ENCODE results near the gene PCSK2. TPM values are rescaled to one million over a fixed set of nuclear protein-coding genes. Genes with fewer than 3 reads are reported as not detected.

Gene PCSK2, protein sequence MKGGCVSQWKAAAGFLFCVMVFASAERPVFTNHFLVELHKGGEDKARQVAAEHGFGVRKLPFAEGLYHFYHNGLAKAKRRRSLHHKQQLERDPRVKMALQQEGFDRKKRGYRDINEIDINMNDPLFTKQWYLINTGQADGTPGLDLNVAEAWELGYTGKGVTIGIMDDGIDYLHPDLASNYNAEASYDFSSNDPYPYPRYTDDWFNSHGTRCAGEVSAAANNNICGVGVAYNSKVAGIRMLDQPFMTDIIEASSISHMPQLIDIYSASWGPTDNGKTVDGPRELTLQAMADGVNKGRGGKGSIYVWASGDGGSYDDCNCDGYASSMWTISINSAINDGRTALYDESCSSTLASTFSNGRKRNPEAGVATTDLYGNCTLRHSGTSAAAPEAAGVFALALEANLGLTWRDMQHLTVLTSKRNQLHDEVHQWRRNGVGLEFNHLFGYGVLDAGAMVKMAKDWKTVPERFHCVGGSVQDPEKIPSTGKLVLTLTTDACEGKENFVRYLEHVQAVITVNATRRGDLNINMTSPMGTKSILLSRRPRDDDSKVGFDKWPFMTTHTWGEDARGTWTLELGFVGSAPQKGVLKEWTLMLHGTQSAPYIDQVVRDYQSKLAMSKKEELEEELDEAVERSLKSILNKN
- total RNA-seq: 0.17 TPM in 1 of 2 replicates, not detected in the other

DNA sequence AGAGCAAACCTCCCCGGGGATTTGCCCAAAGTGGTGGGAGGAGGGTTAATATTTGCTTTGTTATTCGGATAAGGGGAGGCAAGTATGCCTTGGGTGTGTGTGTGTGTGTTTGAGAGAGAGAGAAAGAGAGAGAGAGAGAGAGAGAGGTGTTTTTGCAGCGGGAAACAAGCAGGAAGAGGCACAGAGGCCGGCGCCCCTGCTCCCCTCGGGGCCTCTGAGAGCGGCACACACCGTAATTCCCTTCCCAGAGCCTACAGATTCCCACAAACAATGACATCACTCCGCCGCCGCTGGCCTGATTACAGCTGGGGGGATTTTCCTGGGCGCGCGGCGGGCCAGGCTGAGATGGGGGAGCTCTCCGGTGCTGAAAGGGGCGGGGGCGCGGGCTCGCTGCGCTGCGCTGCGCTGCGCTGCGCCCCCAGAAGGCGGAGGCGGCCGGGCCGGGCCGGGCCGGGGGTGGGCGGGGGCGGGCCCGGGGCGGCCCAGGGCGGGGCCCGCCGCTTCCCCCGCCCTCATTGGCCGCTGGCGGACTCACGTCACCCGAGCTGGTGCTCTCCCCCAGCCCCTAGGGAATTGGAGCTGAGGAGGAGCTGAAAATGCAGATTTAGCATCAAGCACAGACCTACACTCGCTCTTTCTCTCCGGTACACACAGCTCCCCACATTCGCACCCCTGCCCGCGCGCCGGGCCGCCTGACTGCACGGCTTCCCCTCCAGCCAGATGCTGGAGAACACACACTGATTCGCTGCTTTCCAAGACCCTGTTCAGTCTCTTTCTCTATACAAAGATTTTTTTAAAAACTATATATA is at the start of gene PCSK2:
Gene PCSK2 (plus strand): TSS at position 631 of the 809 bp plus-strand sequence. CDS start 266 bp downstream, outside the sequence.

DNA sequence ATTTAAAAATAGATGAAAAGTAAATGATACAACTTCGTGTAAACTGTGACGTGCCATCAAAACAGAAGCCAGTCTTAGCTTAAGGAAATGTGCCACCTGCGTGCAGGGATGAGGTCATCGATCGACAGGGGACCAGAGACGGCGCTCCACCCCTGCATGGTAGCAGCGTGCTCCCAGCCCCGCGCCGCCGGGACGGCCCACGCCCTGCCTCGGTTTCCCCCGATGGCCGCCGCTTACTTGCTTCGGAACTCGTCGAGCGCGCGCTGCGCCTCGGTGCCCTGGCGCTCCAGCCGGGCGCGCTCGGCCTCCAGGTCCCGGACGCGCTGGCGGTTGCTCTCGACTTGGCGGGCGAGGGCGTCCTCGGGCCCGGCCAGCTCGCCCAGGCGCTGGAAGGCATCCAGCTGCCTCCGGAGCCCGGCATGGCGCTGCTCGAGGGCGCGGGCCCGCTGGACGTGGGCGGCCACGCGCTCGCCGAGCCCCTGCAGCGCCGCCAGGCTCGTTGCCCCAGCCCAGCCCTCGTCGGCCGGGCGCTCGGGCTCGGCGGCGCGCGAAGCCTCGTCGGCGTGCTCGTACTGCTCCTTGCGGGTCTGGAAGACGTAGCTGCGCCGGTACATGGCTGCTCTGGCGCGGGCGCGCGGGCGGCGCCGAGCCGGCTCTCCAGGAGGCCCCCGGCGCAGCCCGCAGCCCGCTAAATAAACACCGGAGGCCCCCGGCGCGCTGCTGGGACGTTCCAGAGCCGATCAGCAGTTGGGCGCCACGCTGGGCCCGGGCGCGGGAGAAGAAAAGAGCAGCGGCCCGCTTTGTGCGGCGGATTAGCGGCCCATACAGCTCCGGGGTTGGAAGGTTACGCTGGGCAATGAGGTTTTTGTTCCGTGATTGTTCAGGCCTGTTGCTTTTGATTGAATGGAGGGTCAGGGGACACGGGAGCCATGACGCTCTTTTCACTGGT is 304.1 kb downstream of the PCSK2 start, which contains the start of gene BFSP1:
Gene BFSP1 (minus strand): TSS at position 664 of the 949 bp plus-strand sequence. CDS start 50 bp downstream, at position 614.

Measured in smooth muscle cell of trachea (primary cell).